Hematopoietic multipotent progenitor cell treated with erythropoietin and hydrocortisone succinate and interleukin-3 and kit ligand, for 6 days (in vitro differentiated cells): Measurements from ENCODE around the gene VPS39.
A peak's percentile ranks its signal among the peaks of the same experiment; 100 is the strongest.

Experiments
- DNase-seq: peaks from one replicate; pipeline ENCODE4 v3.0.0-alpha.2; 2015

The VPS39 gene

GRCh38 chr15:42199126-42199525 lies 9.0 kb downstream of the VPS39 start:
- DNase-seq = no peak

GRCh38 chr15:42198516-42198915 lies 9.6 kb downstream of the VPS39 start:
- no peak for DNase-seq

- peak; percentile 16 for DNase-seq
Observed at GRCh38 chr15:42194513-42194912, 13.6 kb downstream of the VPS39 start.

GRCh38 chr15:42193383-42193782 lies 14.7 kb downstream of the VPS39 start:
- no peak for DNase-seq

- no peak for DNase-seq
Observed at GRCh38 chr15:42191610-42192346, 16.3 kb downstream of the VPS39 start.

GRCh38 chr15:42190370-42190769 lies 17.7 kb downstream of the VPS39 start:
- no peak for DNase-seq

GRCh38 chr15:42185801-42186200 lies 22.3 kb downstream of the VPS39 start:
- no peak for DNase-seq

- no peak for DNase-seq
Observed at GRCh38 chr15:42184736-42185135, 23.4 kb downstream of the VPS39 start.

- DNase-seq = no peak
Observed at GRCh38 chr15:42184296-42184695, 23.8 kb downstream of the VPS39 start.

- no peak for DNase-seq
Observed at GRCh38 chr15:42182961-42183360, 25.1 kb downstream of the VPS39 start.

GRCh38 chr15:42182328-42182886 lies 25.7 kb downstream of the VPS39 start:
- DNase-seq = no peak

GRCh38 chr15:42178056-42178455 lies 30.0 kb downstream of the VPS39 start:
- DNase-seq = no peak

- no peak for DNase-seq
Observed at GRCh38 chr15:42175671-42176070, 32.4 kb downstream of the VPS39 start.

- no peak for DNase-seq
Observed at GRCh38 chr15:42172475-42172874, 35.6 kb downstream of the VPS39 start.

- no peak for DNase-seq
Observed at GRCh38 chr15:42171795-42172194, 36.3 kb downstream of the VPS39 start.

GRCh38 chr15:42171122-42171521 lies 37.0 kb downstream of the VPS39 start:
- DNase-seq = no peak

- DNase-seq = no peak
Observed at GRCh38 chr15:42166225-42166940, 41.7 kb downstream of the VPS39 start.

GRCh38 chr15:42165106-42165505 lies 43.0 kb downstream of the VPS39 start:
- no peak for DNase-seq

- DNase-seq = no peak
Observed at GRCh38 chr15:42163947-42164550, 44.1 kb downstream of the VPS39 start.

GRCh38 chr15:42163291-42163690 lies 44.8 kb downstream of the VPS39 start:
- no peak for DNase-seq

- no peak for DNase-seq
Observed at GRCh38 chr15:42160136-42160535, 48.0 kb downstream of the VPS39 start.

GRCh38 chr15:42159381-42160015 lies 48.6 kb downstream of the VPS39 start:
- DNase-seq = no peak

- no peak for DNase-seq
Observed at GRCh38 chr15:42158941-42159340, 49.2 kb downstream of the VPS39 start.
